Panc1 (cell line): ENCODE data around the gene SLC22A3.

ENCODE experiments used
- CTCF ChIP-seq: fragments of 450-650 bp; IDR thresholded peaks from 2 replicates; pipeline ENCODE4 v1.5.1; 2017; ENCODE audit warnings: mild to moderate bottlenecking
- SIN3A ChIP-seq: IDR thresholded peaks from 2 replicates; pipeline ENCODE4 v1.6.1; 2012; ENCODE audit warnings: low read depth, mild to moderate bottlenecking, low read length, moderate library complexity, borderline replicate concordance; ENCODE audit not compliant: insufficient read depth

GRCh38 chr6:160396292-160396691 is 48.1 kb downstream of the SLC22A3 start:
- no peak for TF ChIP-seq CTCF
- no peak for TF ChIP-seq SIN3A
